ENCODE results near the gene RAD17.

RAD17 gene

DNA sequence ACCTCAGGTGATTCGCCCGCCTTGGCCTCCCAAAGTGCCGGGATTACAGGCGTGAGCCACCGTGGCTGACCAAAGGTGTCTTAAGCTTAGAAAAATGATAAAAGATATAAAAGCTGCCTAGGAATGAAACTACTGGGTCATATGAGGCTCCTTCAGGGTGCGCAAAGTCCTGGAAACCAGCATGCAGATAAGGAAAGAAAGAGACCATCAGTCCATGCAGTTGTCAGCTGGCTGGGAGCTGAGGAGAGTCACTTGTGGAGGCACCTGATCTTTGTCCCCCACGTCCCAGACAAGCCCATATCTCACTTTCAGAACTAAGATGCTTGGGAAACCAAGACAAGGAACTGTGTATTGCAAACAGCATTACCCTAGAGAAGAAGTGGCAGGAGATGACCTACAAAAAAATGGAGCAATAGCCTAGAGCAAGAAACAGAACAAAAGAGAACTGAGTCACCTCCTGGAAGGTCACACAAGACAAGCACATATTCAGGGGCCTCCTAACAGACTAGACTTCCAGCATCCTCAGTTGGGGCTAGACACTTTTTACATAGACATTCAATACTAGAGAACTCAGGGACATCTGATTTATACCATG lies 34.2 kb upstream of the RAD17 start:
- H3K4me3 ChIP-seq (ENCODE audit: low read length, poor library complexity, severe bottlenecking) = no peak overlapping the region
- no peak for TF ChIP-seq EZH2phosphoT487 (IDR thresholded peaks at IDR 0.05; ENCODE audit: borderline replicate concordance)
- TF ChIP-seq, protein P1, sequence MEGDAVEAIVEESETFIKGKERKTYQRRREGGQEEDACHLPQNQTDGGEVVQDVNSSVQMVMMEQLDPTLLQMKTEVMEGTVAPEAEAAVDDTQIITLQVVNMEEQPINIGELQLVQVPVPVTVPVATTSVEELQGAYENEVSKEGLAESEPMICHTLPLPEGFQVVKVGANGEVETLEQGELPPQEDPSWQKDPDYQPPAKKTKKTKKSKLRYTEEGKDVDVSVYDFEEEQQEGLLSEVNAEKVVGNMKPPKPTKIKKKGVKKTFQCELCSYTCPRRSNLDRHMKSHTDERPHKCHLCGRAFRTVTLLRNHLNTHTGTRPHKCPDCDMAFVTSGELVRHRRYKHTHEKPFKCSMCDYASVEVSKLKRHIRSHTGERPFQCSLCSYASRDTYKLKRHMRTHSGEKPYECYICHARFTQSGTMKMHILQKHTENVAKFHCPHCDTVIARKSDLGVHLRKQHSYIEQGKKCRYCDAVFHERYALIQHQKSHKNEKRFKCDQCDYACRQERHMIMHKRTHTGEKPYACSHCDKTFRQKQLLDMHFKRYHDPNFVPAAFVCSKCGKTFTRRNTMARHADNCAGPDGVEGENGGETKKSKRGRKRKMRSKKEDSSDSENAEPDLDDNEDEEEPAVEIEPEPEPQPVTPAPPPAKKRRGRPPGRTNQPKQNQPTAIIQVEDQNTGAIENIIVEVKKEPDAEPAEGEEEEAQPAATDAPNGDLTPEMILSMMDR (conservative IDR thresholded peaks at IDR 0.05; ENCODE audit: low read length) = no peak
- no peaks in the 10 kb centered on the region for H3K36me3 ChIP-seq (ENCODE audit: insufficient read depth, low read length)
- no peaks in the 10 kb centered on the region for H3F3A ChIP-seq (ENCODE audit: low read depth)
- H3K9me3 ChIP-seq (ENCODE audit: insufficient read depth, low read depth, low read length) = no peaks in the 10 kb centered on the region
- H3K4me1 ChIP-seq (ENCODE audit: insufficient read depth, low read length, poor library complexity, severe bottlenecking) = peaks cover 11% of the 10 kb centered on the region
- no peaks in the 10 kb centered on the region for H3K79me2 ChIP-seq (ENCODE audit: insufficient read depth, low read length)
- no peaks in the 10 kb centered on the region for H4K20me1 ChIP-seq (ENCODE audit: insufficient read depth, low read length, poor library complexity, severe bottlenecking)
- no peak overlapping the region for H2AFZ ChIP-seq (ENCODE audit: low read length)
- no peaks in the 10 kb centered on the region for H3K27me3 ChIP-seq (ENCODE audit: insufficient read depth, low read length, poor library complexity, severe bottlenecking)
- no peak overlapping the region for H3K4me2 ChIP-seq (ENCODE audit: low read depth, low read length, poor library complexity, severe bottlenecking)
- H3K9me2 ChIP-seq (replicated peaks; ENCODE audit: low read depth, low read length) = no peaks in the 10 kb centered on the region
- H3K9ac ChIP-seq (ENCODE audit: low read depth, low read length, poor library complexity, severe bottlenecking) = no peak overlapping the region

DNA sequence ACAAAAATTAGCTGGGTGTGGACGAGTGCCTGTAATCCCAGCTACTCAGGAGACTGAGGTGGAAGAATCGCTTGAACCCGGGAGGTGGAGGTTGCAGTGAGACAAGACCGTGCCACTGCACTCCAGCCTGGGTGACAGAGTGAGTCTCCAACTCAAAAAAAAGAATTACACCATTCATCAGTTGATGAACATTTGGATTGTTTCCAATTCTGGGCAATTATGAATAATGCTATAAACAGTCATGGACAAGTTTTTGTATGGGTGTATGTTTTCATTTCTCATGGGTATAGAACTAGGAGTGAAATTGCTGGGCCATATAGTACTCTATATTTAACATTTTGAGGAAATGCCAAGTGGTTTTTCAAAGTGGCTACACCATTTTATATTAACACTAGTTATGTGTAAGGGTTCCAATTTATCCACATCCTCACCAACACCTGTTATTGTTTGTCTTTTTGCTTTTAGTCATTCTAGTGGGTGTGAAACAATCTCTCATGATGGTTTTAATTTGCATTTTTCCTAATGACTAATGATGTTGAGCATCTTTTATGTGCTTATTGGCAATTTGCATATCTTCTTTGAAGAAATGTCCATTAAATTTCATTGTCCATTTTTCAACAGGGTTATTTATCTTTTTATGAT lies 28.0 kb upstream of the RAD17 start:
- no peaks in the 10 kb centered on the region for H3K9me2 ChIP-seq (replicated peaks; ENCODE audit: low read depth, low read length)
- no peaks in the 10 kb centered on the region for H4K20me1 ChIP-seq (ENCODE audit: insufficient read depth, low read length, poor library complexity, severe bottlenecking)
- H3K9ac ChIP-seq (ENCODE audit: low read depth, low read length, poor library complexity, severe bottlenecking) = no peak overlapping the region
- H3F3A ChIP-seq (ENCODE audit: low read depth) = no peaks in the 10 kb centered on the region
- H3K79me2 ChIP-seq (ENCODE audit: insufficient read depth, low read length) = no peaks in the 10 kb centered on the region
- H2AFZ ChIP-seq (ENCODE audit: low read length) = no peak overlapping the region
- no peaks in the 10 kb centered on the region for H3K27me3 ChIP-seq (ENCODE audit: insufficient read depth, low read length, poor library complexity, severe bottlenecking)
- H3K4me1 ChIP-seq (ENCODE audit: insufficient read depth, low read length, poor library complexity, severe bottlenecking) = no peaks in the 10 kb centered on the region
- H3K4me2 ChIP-seq (ENCODE audit: low read depth, low read length, poor library complexity, severe bottlenecking) = no peak overlapping the region
- H3K36me3 ChIP-seq (ENCODE audit: insufficient read depth, low read length) = no peaks in the 10 kb centered on the region
- no peak for TF ChIP-seq EZH2phosphoT487 (IDR thresholded peaks at IDR 0.05; ENCODE audit: borderline replicate concordance)
- TF ChIP-seq, protein P1 (conservative IDR thresholded peaks at IDR 0.05; ENCODE audit: low read length) = no peak
- H3K9me3 ChIP-seq (ENCODE audit: insufficient read depth, low read depth, low read length) = no peaks in the 10 kb centered on the region
- H3K4me3 ChIP-seq (ENCODE audit: low read length, poor library complexity, severe bottlenecking) = no peak overlapping the region

DNA sequence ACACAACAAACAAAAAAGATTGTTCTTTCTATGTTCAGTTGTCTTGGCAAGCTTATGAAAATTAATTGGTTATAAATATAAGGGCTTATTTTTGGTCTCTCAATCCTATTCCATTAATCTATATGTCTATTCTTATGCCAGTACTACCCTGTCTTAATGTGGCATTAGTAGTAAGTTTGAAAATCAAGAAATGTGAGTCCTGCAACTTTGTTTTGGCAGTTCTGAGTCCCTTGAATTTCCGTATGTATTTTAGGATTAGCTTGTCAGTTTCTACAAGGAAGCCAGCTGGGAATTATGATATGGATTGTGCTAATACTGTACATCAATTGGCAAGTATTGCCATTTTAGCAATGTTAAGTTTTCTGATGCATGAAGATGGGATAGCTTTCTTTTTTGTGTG lies 26.5 kb upstream of the RAD17 start:
- Histone ChIP-seq H3K27me3 (ENCODE audit: insufficient read depth, low read length, poor library complexity, severe bottlenecking) (no peaks in the 10 kb centered on the region), H3K79me2 (ENCODE audit: insufficient read depth, low read length) (no peaks in the 10 kb centered on the region), H3F3A (ENCODE audit: low read depth) (no peaks in the 10 kb centered on the region), H3K4me2 (ENCODE audit: low read depth, low read length, poor library complexity, severe bottlenecking) (no peak overlapping the region), H3K4me3 (ENCODE audit: low read length, poor library complexity, severe bottlenecking) (no peak overlapping the region), H2AFZ (ENCODE audit: low read length) (no peak overlapping the region), H3K4me1 (ENCODE audit: insufficient read depth, low read length, poor library complexity, severe bottlenecking) (no peaks in the 10 kb centered on the region), H3K9me3 (ENCODE audit: insufficient read depth, low read depth, low read length) (no peaks in the 10 kb centered on the region), H4K20me1 (ENCODE audit: insufficient read depth, low read length, poor library complexity, severe bottlenecking) (no peaks in the 10 kb centered on the region), H3K36me3 (ENCODE audit: insufficient read depth, low read length) (no peaks in the 10 kb centered on the region), H3K9ac (ENCODE audit: low read depth, low read length, poor library complexity, severe bottlenecking) (no peak overlapping the region), H3K9me2 (replicated peaks; ENCODE audit: low read depth, low read length) (no peaks in the 10 kb centered on the region)
- TF ChIP-seq, protein P1 (conservative IDR thresholded peaks at IDR 0.05; ENCODE audit: low read length) = no peak
- TF ChIP-seq EZH2phosphoT487 (IDR thresholded peaks at IDR 0.05; ENCODE audit: borderline replicate concordance) = no peak
